K562 (cell line): ENCODE data around the gene PCSK7. TPM values are rescaled to one million over a fixed set of nuclear protein-coding genes. Genes with fewer than 3 reads are reported as not detected.

Experiments used
- FOXJ2 ChIP-seq: fragments of 200-800 bp; sonication (Bioruptor generic); IDR thresholded peaks from 2 replicates; pipeline ENCODE4 v1.6.1; 2016; ENCODE audit warnings: missing genetic modification characterization, missing compliant biosample characterization
- KLF16 ChIP-seq: IDR thresholded peaks from 2 replicates; pipeline ENCODE4 v1.6.1; 2016; ENCODE audit warnings: antibody characterized with exemption
- MXI1 ChIP-seq: IDR thresholded peaks from 2 replicates; pipeline ENCODE4 v1.6.1; 2011; ENCODE audit warnings: low read depth, mild to moderate bottlenecking, improper control_type of control experiment, low read length
- NFE2L1 ChIP-seq: fragments of 450-650 bp; IDR thresholded peaks from 2 replicates; pipeline ENCODE4 v1.6.1; 2016; ENCODE audit warnings: missing genetic modification characterization, low read depth, mild to moderate bottlenecking, missing compliant biosample characterization, moderate library complexity, borderline replicate concordance
- SMAD4 ChIP-seq: fragments of 250-450 bp; sonication (Bioruptor Pico); conservative IDR thresholded peaks from 2 replicates; pipeline ENCODE4 v1.8.0; 2021; ENCODE audit warnings: inconsistent platforms, mild to moderate bottlenecking, moderate library complexity
- STAT5A ChIP-seq: IDR thresholded peaks from 2 replicates; pipeline ENCODE4 v1.6.1; 2012; ENCODE audit warnings: low read length, inconsistent platforms, borderline replicate concordance
- TBL1XR1 ChIP-seq, 2 experiments: IDR thresholded peaks; 2 replicates each; pipeline ENCODE4 v1.6.1; 2012; ENCODE audit warnings: improper control_type of control experiment in 2 of 2, low read length in 2 of 2, mild to moderate bottlenecking in 1 of 2
- TRIM24 ChIP-seq, 2 experiments: fragments of 450-650 bp; IDR thresholded peaks; 2 replicates each; pipeline ENCODE4 v1.6.1; 2016
- ZNF354B ChIP-seq: fragments of 250-450 bp; sonication (Bioruptor Pico); IDR thresholded peaks from 2 replicates; pipeline ENCODE4 v1.4.0; 2020
- polyA plus RNA-seq, 8 experiments: library from polyadenylated mRNA; depleted of rRNA in 4 of 8; stranded (reverse) in 5 of 8; unstranded in 3 of 8; fragments of >200 nt; fragmentation: Nextera tagmentation in 2 of 8; fragmentation: Illumina TruSeq in 1 of 8; extraction: Ambion mirVana in 2 of 8; extraction: Trizol in 1 of 8; gene quantifications; 2 replicates each; pipeline versions ENCODE4 v1.2.1 to v1.2.3, GENCODE V29; 2011 to 2014; ENCODE audit warnings: inconsistent platforms in 1 of 8, missing spikeins in 1 of 8
- total RNA-seq, 7 experiments: library from RNA; depleted of rRNA in 6 of 7; stranded (reverse); fragments of >200 nt in 6 of 7; fragmentation: Illumina TruSeq in 2 of 7; extraction: Trizol in 2 of 7; gene quantifications; 2 replicates each; pipeline versions ENCODE4 v1.2.1 to v1.2.3, GENCODE V29; 2011 to 2021; ENCODE audit warnings: low replicate concordance in 1 of 7
- TF ChIP-seq, protein P1 (sequence below): fragments of 450-650 bp; IDR thresholded peaks from 2 replicates; pipeline ENCODE4 v1.6.1; 2016; ENCODE audit warnings: mild to moderate bottlenecking, moderate library complexity
- TF ChIP-seq, protein P2 (sequence below): fragments of 250-450 bp; sonication (Bioruptor Pico); IDR thresholded peaks from 2 replicates; pipeline ENCODE4 v1.4.0; 2020; ENCODE audit warnings: mild to moderate bottlenecking, moderate library complexity
- TF ChIP-seq, protein P3 (sequence below), 2 experiments: fragments of 450-650 bp in 1 of 2; IDR thresholded peaks; 2 replicates each; pipeline ENCODE4 v1.6.1; 2011 to 2017; ENCODE audit warnings: low read depth in 2 of 2, antibody characterized with exemption in 1 of 2, borderline replicate concordance in 1 of 2, low read length in 1 of 2, mild to moderate bottlenecking in 1 of 2, mixed read lengths in 1 of 2; ENCODE audit not compliant: control insufficient read depth in 1 of 2

PCSK7 gene
- total and polyA plus RNA-seq, 9 of the 15 experiments (the other 6 are each of a cell fraction or from before 2014, with no cell fraction given), result 3.1 to 29.2 (median 15.6) TPM

DNA sequence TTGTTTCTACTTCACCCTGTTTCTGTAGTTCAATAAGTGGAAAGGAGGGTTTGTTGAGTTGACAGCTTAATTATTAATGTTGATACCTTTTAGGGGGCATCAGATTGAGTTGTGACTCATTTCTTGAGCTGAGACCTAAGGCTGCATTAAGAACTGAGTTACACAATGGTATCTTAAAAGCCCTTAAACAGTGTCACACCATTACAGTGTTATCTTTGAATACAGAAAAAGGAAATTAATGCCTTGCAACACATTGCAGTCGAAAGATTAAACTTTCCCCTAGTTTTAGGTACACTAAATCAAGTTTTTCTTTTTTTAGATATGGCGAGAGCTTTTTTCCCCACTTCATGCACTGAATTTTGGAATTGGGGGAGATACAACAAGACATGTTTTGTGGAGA lies 71.0 kb downstream of the PCSK7 start (continued):
- TF ChIP-seq, protein P1, sequence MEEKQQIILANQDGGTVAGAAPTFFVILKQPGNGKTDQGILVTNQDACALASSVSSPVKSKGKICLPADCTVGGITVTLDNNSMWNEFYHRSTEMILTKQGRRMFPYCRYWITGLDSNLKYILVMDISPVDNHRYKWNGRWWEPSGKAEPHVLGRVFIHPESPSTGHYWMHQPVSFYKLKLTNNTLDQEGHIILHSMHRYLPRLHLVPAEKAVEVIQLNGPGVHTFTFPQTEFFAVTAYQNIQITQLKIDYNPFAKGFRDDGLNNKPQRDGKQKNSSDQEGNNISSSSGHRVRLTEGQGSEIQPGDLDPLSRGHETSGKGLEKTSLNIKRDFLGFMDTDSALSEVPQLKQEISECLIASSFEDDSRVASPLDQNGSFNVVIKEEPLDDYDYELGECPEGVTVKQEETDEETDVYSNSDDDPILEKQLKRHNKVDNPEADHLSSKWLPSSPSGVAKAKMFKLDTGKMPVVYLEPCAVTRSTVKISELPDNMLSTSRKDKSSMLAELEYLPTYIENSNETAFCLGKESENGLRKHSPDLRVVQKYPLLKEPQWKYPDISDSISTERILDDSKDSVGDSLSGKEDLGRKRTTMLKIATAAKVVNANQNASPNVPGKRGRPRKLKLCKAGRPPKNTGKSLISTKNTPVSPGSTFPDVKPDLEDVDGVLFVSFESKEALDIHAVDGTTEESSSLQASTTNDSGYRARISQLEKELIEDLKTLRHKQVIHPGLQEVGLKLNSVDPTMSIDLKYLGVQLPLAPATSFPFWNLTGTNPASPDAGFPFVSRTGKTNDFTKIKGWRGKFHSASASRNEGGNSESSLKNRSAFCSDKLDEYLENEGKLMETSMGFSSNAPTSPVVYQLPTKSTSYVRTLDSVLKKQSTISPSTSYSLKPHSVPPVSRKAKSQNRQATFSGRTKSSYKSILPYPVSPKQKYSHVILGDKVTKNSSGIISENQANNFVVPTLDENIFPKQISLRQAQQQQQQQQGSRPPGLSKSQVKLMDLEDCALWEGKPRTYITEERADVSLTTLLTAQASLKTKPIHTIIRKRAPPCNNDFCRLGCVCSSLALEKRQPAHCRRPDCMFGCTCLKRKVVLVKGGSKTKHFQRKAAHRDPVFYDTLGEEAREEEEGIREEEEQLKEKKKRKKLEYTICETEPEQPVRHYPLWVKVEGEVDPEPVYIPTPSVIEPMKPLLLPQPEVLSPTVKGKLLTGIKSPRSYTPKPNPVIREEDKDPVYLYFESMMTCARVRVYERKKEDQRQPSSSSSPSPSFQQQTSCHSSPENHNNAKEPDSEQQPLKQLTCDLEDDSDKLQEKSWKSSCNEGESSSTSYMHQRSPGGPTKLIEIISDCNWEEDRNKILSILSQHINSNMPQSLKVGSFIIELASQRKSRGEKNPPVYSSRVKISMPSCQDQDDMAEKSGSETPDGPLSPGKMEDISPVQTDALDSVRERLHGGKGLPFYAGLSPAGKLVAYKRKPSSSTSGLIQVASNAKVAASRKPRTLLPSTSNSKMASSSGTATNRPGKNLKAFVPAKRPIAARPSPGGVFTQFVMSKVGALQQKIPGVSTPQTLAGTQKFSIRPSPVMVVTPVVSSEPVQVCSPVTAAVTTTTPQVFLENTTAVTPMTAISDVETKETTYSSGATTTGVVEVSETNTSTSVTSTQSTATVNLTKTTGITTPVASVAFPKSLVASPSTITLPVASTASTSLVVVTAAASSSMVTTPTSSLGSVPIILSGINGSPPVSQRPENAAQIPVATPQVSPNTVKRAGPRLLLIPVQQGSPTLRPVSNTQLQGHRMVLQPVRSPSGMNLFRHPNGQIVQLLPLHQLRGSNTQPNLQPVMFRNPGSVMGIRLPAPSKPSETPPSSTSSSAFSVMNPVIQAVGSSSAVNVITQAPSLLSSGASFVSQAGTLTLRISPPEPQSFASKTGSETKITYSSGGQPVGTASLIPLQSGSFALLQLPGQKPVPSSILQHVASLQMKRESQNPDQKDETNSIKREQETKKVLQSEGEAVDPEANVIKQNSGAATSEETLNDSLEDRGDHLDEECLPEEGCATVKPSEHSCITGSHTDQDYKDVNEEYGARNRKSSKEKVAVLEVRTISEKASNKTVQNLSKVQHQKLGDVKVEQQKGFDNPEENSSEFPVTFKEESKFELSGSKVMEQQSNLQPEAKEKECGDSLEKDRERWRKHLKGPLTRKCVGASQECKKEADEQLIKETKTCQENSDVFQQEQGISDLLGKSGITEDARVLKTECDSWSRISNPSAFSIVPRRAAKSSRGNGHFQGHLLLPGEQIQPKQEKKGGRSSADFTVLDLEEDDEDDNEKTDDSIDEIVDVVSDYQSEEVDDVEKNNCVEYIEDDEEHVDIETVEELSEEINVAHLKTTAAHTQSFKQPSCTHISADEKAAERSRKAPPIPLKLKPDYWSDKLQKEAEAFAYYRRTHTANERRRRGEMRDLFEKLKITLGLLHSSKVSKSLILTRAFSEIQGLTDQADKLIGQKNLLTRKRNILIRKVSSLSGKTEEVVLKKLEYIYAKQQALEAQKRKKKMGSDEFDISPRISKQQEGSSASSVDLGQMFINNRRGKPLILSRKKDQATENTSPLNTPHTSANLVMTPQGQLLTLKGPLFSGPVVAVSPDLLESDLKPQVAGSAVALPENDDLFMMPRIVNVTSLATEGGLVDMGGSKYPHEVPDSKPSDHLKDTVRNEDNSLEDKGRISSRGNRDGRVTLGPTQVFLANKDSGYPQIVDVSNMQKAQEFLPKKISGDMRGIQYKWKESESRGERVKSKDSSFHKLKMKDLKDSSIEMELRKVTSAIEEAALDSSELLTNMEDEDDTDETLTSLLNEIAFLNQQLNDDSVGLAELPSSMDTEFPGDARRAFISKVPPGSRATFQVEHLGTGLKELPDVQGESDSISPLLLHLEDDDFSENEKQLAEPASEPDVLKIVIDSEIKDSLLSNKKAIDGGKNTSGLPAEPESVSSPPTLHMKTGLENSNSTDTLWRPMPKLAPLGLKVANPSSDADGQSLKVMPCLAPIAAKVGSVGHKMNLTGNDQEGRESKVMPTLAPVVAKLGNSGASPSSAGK, result no peak
- TF ChIP-seq FOXJ2 (no peak), TRIM24 (IDR thresholded peaks at IDR 0.05) (peak; percentile 42 to 46; a peak in 2 of 4 replicates), SMAD4 (0 out of 2 replicates have a peak, but pooled peaks have one; percentile 30), TBL1XR1 (IDR thresholded peaks at IDR 0.05; ENCODE audit: low read length in 2 of 2) (peak in 1 of 2 experiments; percentile 26; a peak in 1 of 4 replicates), MXI1 (peak; percentile 31; the same call in 1 of the 2 replicates), KLF16 (peak; percentile 80; the same call in 1 of the 2 replicates), ZNF354B (CRISPR knock-in tag) (no peak), NFE2L1 (no peak), STAT5A (peak; percentile 67)
- TF ChIP-seq, protein P2, sequence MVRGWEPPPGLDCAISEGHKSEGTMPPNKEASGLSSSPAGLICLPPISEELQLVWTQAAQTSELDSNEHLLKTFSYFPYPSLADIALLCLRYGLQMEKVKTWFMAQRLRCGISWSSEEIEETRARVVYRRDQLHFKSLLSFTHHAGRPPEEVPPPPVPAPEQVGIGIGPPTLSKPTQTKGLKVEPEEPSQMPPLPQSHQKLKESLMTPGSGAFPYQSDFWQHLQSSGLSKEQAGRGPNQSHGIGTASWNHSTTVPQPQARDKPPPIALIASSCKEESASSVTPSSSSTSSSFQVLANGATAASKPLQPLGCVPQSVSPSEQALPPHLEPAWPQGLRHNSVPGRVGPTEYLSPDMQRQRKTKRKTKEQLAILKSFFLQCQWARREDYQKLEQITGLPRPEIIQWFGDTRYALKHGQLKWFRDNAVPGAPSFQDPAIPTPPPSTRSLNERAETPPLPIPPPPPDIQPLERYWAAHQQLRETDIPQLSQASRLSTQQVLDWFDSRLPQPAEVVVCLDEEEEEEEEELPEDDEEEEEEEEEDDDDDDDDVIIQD (CRISPR knock-in tag), result no peak
- TF ChIP-seq, protein P3, sequence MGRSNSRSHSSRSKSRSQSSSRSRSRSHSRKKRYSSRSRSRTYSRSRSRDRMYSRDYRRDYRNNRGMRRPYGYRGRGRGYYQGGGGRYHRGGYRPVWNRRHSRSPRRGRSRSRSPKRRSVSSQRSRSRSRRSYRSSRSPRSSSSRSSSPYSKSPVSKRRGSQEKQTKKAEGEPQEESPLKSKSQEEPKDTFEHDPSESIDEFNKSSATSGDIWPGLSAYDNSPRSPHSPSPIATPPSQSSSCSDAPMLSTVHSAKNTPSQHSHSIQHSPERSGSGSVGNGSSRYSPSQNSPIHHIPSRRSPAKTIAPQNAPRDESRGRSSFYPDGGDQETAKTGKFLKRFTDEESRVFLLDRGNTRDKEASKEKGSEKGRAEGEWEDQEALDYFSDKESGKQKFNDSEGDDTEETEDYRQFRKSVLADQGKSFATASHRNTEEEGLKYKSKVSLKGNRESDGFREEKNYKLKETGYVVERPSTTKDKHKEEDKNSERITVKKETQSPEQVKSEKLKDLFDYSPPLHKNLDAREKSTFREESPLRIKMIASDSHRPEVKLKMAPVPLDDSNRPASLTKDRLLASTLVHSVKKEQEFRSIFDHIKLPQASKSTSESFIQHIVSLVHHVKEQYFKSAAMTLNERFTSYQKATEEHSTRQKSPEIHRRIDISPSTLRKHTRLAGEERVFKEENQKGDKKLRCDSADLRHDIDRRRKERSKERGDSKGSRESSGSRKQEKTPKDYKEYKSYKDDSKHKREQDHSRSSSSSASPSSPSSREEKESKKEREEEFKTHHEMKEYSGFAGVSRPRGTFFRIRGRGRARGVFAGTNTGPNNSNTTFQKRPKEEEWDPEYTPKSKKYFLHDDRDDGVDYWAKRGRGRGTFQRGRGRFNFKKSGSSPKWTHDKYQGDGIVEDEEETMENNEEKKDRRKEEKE (IDR thresholded peaks at IDR 0.05; ENCODE audit: borderline replicate concordance in 1 of 2, control insufficient read depth in 1 of 2, low read depth in 2 of 2, low read length in 1 of 2), result 0 out of 4 replicates have a peak, but pooled peaks of 1 of the 2 experiments have one; percentile 25
